GM08714 (cell line): ENCODE data around the gene PLCE1.

Source experiments
- H3K4me3 ChIP-seq: fragments of 200-500 bp; sonication (Bioruptor generic); 2 replicates; pipeline ENCODE4 v1.5.1; 2014; ENCODE audit warnings: mild to moderate bottlenecking, low read length, inconsistent platforms
- ZNF274 ChIP-seq: IDR thresholded peaks from 2 replicates; pipeline ENCODE4 v1.6.1; 2012; ENCODE audit warnings: mild to moderate bottlenecking, low read depth, low read length

Gene PLCE1

GRCh38 chr10:94023906-94024305, 30.2 kb downstream of the PLCE1 start:
- no peak overlapping the region for H3K4me3 ChIP-seq
- TF ChIP-seq ZNF274 = no peak

GRCh38 chr10:94024407-94024806, 30.7 kb downstream of the PLCE1 start:
- no peak overlapping the region for H3K4me3 ChIP-seq
- no peak for TF ChIP-seq ZNF274

DNA sequence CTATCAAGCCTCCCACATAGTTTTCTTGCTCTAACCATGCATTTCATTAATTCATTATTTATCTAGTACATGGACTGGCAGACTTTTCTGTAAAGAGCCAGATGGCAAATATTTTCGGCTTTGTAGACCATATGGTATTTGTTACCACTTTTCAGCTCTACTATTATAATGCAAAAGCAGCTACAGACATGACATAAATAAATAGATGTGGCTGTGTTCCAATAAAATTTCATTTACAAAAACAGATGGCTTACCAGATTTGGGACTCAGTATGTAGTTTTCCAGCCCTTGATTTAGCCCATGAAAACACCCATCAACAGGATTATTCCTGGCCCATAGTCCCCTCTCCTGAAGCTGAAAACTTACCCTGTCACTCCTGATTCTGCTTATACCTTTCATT, 32.1 kb downstream of the PLCE1 start:
- H3K4me3 ChIP-seq = no peak overlapping the region
- TF ChIP-seq ZNF274 = no peak

DNA sequence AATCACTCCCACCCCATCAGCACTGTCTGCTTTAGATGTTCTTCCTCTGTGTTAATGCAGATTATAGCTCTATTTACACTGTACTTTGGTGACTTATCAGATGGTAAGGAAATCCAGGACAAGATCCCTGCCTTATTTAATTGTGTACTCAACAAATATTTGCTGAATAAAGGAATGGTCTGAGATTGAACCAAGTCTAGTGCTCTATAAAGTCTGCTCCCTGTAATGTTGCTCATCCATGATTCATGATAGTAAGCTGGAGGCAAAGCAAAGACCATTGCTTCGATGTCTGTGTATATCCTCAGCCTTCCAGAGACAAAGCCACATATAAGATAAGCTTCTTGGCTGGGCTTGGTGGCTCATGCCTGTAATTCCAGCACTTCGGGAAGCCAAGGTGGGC, 33.5 kb downstream of the PLCE1 start:
- no peak for TF ChIP-seq ZNF274
- H3K4me3 ChIP-seq = no peak overlapping the region

DNA sequence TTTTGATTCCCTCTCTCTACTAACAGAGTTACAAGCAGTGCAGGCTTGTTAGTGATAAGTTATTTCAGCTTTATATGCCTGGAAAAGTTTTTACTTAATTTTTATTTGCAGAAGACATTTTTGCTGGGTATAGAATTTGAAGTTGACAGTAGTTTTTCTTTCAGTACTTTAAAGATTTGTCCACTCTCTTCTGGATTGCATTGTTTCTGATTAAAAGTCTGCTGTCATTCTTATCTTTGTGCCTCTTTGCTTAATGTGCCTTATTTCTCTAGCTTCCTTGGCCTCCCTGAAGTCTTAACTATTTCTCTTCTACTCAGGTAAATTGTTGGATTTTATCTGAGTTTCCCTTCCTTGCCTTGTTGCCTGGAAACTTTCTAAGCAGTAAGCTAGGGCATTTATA, 36.2 kb downstream of the PLCE1 start:
- no peak for TF ChIP-seq ZNF274
- H3K4me3 ChIP-seq = no peak overlapping the region

DNA sequence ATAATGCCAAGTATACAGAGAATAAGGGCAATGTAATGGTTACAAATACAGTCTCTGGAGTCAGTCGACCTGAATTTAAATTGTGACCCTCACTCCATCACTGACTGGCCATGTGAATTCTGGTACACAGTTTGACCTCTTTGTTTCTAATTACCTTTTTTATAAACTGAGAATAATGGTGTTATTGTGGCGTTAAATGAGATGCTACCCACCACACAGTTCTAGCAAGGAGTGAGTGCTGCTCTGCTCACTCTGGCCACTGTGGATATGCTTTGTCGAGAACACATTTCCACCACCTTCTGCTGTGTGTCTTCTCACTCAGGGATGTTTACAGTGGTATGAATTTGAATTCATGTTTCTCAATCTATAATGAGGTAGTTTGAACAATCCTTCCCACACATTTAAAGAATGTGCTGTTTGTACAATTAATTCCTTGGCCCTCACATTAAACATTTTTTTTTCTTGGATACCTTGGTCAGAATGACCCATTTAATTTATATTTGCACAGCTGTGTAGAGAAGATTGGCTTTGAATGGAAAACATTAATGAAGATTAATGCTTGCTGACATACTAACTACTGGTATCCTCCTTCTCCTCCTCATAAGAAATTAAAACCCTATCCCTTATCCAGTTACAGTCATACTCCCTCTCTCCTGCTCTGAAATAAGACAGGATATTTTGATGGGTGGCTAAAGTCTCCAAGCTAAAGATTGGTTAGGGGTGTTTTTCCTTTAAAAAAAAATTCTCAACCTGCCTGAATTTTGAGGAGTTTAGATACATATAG, 42.4 kb downstream of the PLCE1 start:
- no peak overlapping the region for H3K4me3 ChIP-seq
- TF ChIP-seq ZNF274 = no peak

- no peak overlapping the region for H3K4me3 ChIP-seq
- no peak for TF ChIP-seq ZNF274
These were observed 43.0 kb downstream of the PLCE1 start for GRCh38 chr10:94036766-94037033.

DNA sequence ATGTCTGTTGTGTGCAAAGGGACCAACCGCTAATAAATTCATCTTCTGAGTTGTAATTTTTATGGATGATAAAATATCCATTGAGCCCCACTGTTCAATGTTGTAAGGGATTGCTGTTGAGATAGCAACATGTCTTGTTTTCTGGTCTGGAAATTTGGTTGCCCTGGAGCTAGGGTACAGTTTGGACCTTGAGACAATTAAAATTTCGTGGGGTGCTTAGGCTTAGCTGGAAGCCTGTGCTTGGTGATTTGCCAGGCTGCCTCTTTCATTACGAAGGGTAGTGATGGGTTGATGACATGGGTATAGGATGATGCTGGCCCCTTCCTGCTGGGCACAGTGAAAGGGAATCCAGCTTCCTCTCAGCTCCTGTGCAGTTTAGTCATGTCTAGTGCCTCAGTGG, 43.6 kb downstream of the PLCE1 start:
- no peak overlapping the region for H3K4me3 ChIP-seq
- TF ChIP-seq ZNF274 = no peak

DNA sequence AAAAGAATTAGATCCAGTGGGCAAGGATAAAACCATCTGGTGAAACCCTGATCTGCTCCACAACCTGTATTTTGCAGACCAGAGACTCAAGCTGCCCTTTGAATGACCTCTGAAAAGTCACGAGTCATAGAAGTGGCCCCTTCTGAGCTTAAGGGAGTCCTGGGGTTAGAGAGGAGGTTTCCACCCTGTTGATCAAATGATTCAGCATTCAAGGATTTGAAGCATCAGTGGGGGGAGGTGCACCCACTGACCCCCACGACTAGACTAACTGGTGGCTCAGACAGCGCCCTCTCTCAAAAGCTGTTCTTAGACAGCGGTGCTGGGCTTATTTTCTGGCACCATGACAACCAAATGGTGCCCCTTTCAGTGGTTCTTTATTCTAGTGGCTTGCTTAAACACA, 44.3 kb downstream of the PLCE1 start:
- TF ChIP-seq ZNF274 = no peak
- H3K4me3 ChIP-seq = no peak overlapping the region

DNA sequence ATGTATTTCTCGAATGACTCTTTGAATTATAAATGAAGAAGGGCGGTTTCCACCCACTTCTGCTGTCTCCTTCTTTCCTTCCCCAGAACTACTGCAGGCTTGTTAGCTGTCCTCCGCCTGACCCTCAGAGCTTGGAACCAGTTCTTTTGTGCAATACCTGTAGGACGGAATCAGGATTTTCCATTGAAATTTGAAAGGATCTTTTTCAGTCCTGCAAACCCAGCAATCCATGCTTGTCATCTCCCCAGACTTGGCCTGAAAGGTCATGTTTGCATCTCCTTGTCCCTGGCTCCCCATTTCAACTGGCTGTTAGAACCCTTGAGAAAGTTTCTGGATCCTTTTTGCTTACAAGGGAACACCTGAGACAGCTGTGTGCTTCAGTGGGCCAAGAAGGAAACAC, 47.5 kb downstream of the PLCE1 start:
- no peak for TF ChIP-seq ZNF274
- H3K4me3 ChIP-seq = no peak overlapping the region

DNA sequence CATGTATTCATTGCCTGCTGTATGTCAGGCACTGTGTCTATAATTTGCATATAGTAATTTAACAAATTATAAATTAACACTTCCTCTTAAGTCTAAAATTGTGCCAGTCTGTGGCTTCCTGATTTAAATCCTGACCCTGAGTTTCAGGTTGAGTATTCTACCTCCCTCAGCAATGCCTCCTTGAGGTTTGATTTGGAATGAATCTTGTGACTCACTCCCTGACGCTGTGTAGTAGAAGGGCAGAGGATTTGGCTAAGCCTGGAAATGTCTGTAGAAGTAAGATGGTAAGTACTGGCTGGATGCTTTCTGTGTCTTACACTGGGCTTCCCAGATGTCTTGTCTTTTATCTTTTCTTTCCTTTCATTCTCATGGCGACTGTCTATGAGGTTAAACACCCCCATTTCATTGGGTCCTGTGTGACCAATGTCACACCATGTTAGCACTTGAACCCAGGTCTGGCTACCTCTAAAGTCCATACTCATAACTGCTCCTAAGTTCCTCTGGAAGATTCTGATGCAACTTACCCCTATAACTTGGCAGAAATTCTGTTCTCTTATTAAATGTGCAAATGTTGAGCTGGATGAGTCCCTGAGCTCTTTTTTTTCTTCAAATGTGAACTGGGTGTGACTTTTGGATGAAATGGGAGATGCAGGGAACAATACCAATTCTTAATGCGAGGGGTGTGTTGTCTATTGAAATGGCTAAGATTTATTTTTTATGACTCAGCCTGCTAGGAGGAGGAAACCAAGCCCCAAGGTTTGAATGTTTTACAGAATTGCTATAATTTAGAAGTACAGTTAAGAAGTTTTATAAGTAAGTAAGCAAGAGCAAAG, 48.5 kb downstream of the PLCE1 start:
- no peak for TF ChIP-seq ZNF274
- H3K4me3 ChIP-seq = no peak overlapping the region

GRCh38 chr10:94042834-94043175, 49.1 kb downstream of the PLCE1 start:
- no peak overlapping the region for H3K4me3 ChIP-seq
- no peak for TF ChIP-seq ZNF274
